Adipose tissue (tissue), 3 donors: ENCODE data around the gene UST. TPM values are rescaled to one million over a fixed set of nuclear protein-coding genes. Genes with fewer than 3 reads are reported as not detected.

Experiments used
- H3K27ac ChIP-seq: one replicate; pipeline ENCODE4 v1.5.1; 2013; ENCODE audit warnings: low read depth, low read length
- WGBS, 3 donors: extraction: QIAGEN DNeasy Blood & Tissue Kit; methylation state at CpG; one replicate each; pipeline ENCODE4 v1.1.7; 2013; 5-methylcytosine and 5-hydroxymethylcytosine counted together
- polyA plus RNA-seq, 3 donors: library from polyadenylated mRNA; stranded (reverse); fragments of 200-250 nt; gene quantifications; one replicate each; pipeline ENCODE4 v1.2.3, GENCODE V29; 2013
- donor health status: healthy with polysubstance abuse.
- donor health status: Bipolar disorder and iron deficiency.
- donor health status: healthy.

Gene UST
- polyA plus RNA-seq, 3 donors: 2.4 to 17.9 (median 6.5) TPM

GRCh38 chr6:148780918-148781436, 34.1 kb downstream of the UST start:
- WGBS, 3 donors: 76 to 91% (median 91%) methylated on average over 7 of the region's 7 CpGs
- no peak overlapping the region for H3K27ac ChIP-seq

DNA sequence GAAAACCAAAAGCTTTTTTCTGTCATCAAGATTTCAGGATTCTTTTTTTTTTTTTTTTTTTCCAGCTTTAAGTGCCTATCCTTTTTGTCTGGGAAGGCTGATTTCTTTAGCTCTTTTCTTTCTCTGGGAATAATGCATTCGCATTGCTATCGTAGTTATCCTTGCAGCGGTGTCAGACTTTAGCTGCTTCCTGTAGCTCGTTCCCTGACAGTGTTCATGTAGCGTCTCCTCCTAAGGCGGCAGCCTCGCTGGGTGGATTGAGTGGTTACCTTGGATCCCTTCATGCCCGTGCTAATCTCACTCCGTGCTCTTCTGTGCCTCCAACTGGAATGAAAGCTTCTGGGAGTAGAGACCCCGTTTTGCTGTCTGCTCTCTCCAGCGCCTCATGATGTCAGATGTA, 43.1 kb downstream of the UST start:
- WGBS, 3 donors: 90 to 93% (median 91%) methylated on average over 11 of the region's 11 CpGs
- no peak overlapping the region for H3K27ac ChIP-seq

DNA sequence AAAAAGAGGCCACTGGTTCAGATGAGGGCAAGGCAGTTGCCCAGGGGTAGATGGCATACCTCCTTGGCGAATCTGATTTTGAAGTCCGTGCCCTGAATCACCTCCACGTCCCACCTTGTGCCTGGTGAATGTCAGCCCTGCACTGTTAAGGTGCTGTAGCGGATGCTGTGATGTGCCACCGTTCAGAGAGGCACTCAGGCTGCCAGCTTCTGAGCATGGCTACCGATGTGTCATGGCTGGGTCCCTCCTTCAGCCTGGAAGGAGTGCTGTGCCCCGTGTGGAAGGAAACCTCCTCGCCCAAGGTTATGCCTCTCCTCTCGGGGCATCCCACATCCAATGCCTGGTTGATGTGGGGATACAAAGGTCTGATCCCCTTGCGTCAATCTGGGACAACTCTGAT, 43.6 kb downstream of the UST start:
- H3K27ac ChIP-seq: no peak overlapping the region
- WGBS, 3 donors: 90 to 94% (median 94%) methylated on average over 10 of the region's 10 CpGs

DNA sequence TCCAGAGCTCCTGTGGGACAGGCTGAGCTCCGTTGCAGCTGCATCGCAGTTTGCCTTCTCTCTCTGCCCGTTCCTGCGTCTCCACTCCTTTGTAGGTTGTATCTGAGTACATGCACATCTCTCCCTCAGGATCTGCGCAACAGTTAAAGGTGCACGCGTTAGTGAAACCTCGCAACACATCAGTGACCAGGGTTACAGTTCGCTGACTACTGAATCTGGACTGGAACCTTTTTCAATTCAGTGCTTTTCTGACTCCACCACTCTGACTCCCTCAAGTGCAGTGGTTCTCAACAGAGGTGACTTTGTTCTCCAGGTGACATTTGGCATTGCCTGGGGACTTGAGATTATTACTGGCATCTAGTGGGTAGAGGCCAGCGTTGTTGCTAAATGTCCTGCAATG, 44.0 kb downstream of the UST start:
- 93 to 94% (median 94%) methylated on average over 10 of the region's 10 CpGs for WGBS, 3 donors
- no peak overlapping the region for H3K27ac ChIP-seq

- no peak overlapping the region for H3K27ac ChIP-seq
- 65 to 88% (median 83%) methylated on average over 3 of the region's 3 CpGs for WGBS, 3 donors
These were observed 44.5 kb downstream of the UST start for GRCh38 chr6:148791372-148791771.

DNA sequence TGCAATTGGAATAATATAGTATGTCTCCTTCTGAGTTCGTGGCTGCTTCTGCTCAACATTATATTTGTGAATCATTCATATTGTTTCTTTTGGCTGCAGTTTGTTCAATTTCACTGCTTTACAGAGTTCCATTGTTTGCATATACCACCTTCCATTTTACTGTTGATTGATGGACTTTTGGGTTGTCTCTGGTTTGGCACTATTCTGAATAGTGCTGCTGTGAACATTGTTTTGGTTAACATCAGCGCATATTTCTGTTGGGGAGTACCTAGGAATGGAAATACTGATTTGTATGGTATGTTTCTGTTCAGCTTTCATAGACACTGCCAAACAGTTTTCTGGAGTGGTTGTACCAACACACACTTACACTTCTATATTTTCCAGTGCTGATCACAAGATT, 46.9 kb downstream of the UST start:
- WGBS, 3 donors: 91 to 94% (median 93%) methylated on average over 2 of the region's 2 CpGs
- H3K27ac ChIP-seq: no peak overlapping the region

GRCh38 chr6:148794797-148795196, 48.0 kb downstream of the UST start:
- no peak overlapping the region for H3K27ac ChIP-seq
- WGBS, 3 donors: 91 to 97% (median 93%) methylated on average over 4 of the region's 4 CpGs

DNA sequence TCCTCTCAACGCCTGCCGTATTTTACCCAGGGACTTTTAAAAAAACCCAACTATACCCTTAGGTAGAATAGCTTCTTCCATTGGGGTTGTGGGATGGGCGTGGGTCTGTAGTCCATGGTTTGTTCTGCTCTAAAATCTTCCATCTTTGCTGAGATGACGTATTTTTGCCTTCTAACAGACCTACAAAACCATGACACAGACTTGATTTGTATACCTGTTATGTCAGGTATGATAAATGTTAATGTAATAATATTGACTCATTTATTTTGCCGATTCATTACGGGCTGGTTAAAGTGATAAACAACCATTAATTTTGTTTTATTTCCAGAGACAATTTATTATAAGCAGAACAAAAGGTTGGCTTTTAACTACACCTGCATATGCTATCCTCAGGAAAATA, 48.7 kb downstream of the UST start:
- no peak overlapping the region for H3K27ac ChIP-seq
- WGBS, 3 donors: 71 to 86% (median 85%) methylated on average over 6 of the region's 6 CpGs

DNA sequence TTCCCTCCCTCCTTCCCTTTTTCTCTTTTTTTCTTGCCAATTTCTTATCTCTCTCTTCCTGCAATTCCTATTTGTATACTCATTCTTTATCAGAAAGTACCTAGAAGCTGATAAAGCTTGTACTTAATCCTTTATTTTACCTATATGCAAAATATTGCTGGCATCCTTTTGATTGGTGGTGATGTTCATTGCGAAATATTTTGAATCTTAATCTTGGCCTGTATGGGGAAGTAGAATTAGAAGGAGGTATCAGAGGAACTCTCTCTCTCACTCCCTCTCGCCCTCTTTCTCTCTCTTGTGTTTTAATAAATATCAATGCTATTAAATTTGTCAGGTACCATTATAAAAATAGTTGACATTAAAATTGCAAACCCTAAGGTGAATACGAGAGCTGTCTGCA, 52.8 kb downstream of the UST start:
- WGBS, 3 donors: 64 to 88% (median 74%) methylated on average over 3 of the region's 3 CpGs
- H3K27ac ChIP-seq: no peak overlapping the region

- 24 to 72% (median 39%) methylated on average over 3 of the region's 3 CpGs for WGBS, 3 donors
- no peak overlapping the region for H3K27ac ChIP-seq
These were observed 53.7 kb downstream of the UST start for GRCh38 chr6:148800536-148800935.

DNA sequence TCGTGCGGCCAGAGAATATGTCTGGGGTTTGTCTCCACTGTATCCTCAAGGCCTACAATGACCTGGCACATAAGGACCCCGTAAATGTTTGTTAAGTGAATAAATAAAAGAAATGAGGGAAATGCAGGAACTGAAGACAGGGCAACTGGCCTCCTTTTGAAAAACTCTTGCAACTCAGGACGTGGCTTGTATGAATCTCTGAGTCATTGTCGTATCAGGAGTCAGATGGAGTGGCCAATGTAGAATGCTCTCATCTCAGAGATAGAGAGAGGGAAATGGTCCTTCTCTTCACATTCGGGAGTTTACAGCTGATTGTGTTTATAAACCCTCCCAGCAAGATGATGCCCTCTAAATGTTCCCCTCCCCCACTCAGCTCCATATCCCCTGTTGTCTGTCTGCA, 57.1 kb downstream of the UST start:
- no peak overlapping the region for H3K27ac ChIP-seq
- 74 to 80% (median 75%) methylated on average over 6 of the region's 6 CpGs for WGBS, 3 donors

GRCh38 chr6:148805777-148806176, 58.9 kb downstream of the UST start:
- WGBS, 3 donors: 81 to 88% (median 84%) methylated on average over 4 of the region's 4 CpGs
- no peak overlapping the region for H3K27ac ChIP-seq

GRCh38 chr6:148807784-148808183, 61.0 kb downstream of the UST start:
- WGBS, 3 donors: 86 to 98% (median 93%) methylated on average over 7 of the region's 7 CpGs
- H3K27ac ChIP-seq: no peak overlapping the region

DNA sequence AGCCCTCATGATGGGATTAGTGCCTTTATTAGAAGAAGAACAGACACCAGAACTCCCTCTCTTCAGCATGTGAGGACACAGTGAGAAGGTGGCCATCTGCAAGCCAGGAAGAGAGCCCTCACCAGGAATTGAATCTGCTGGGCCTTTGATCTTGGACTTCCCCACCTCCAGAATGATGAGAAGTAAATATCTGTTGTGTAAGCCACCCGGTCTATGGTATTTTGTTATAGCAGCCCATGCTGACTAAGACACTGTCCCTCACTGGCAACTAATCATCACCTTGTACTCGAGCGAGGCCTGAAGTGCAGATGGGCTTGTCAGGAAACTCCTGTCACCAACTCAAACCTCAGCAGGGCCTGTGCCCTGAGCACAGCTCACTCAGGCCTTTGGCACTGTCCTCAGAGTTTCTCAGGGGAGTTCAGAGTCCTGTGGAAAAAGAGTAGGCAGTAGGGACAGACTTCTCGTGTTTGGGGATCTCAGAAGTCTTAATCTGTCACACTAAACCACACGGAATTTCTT, 62.0 kb downstream of the UST start:
- no peak overlapping the region for H3K27ac ChIP-seq

DNA sequence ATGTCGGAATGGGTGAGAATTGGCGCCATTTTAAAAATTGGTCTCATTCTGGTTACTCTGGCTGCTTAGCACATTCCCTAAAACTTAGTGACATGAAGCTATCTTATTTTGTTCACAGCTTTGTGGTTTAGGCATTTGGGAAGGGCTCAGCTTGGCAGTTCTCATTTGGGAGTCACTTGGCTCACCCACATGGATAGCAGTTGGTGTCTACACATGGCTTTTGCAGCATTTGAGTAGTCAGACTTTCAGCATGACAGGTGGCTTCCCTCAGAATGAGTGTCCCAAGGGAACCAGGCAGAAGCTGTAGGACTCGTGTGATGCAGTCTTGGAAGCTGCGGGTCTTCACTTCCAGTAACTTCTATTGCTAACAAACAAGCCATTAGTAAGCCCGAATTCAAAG, 64.6 kb downstream of the UST start:
- no peak overlapping the region for H3K27ac ChIP-seq
- 81 to 88% (median 83%) methylated on average over 5 of the region's 5 CpGs for WGBS, 3 donors

More for the DNA sequence above, 62.0 kb downstream of the UST start:
- WGBS, 3 donors: 83 to 91% (median 87%) methylated on average over 5 of the region's 5 CpGs

DNA sequence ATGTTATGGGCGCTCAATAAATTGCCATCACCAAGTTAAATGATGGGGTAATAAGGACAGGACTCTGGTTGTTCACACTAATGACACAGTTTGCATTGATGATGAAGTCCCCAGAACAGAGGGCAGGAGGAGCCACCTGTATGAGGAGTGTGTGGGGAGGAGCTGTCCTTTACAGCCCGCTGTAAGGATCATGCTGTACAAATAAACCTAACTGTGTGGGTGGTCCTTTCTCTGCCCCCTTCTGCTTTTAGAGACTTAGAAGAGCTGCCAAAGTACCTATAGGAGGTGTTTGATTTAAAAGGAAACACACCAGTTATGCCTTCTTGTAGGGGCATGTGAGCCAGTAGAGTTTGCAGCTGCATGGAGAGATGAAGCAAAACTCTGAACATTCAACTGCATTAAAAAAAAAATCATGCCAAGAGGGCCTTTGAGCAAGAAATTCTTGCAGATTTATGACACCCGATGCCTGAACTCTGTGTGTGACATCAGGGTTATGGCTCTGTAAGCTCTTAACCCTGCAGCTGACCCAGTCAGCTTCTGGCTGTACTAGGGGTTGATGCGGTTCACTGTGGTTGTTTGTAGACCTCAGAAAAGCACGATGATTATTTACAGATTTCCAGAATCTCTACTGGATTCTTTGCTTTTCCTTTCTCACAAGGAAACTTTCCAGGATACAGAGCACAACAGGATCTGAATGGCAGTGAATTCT, 67.4 kb downstream of the UST start:
- WGBS, 3 donors: 62 to 74% (median 64%) methylated on average over 5 of the region's 5 CpGs

DNA sequence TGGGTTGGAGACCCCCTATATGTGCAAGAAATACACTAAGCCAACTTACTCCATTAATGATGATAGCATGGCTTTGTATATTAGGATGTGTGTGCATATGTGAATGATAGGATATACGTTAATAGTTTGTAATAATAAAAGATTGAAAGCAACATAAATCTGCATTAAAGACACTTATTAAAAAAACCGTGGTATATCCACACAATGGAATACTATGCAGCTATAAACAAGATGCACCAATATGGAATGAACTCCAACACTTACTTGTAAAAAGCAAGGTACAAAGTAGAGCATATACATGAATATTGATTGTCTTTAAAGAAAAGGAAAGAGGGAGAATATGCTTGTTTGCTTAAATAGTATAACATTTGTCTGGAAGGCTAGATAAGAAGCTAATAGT, 68.0 kb downstream of the UST start:
- WGBS, 3 donors: 96 to 99% (median 97%) methylated on average over 2 of the region's 2 CpGs
- no peak overlapping the region for H3K27ac ChIP-seq

More for the DNA sequence above, 67.4 kb downstream of the UST start:
- no peak overlapping the region for H3K27ac ChIP-seq

GRCh38 chr6:148816117-148816516, 69.3 kb downstream of the UST start:
- H3K27ac ChIP-seq: no peak overlapping the region

- H3K27ac ChIP-seq: no peak overlapping the region
- WGBS, 3 donors: 71 to 89% (median 77%) methylated on average over 3 of the region's 3 CpGs
These were observed 70.9 kb downstream of the UST start for GRCh38 chr6:148817689-148818088.

DNA sequence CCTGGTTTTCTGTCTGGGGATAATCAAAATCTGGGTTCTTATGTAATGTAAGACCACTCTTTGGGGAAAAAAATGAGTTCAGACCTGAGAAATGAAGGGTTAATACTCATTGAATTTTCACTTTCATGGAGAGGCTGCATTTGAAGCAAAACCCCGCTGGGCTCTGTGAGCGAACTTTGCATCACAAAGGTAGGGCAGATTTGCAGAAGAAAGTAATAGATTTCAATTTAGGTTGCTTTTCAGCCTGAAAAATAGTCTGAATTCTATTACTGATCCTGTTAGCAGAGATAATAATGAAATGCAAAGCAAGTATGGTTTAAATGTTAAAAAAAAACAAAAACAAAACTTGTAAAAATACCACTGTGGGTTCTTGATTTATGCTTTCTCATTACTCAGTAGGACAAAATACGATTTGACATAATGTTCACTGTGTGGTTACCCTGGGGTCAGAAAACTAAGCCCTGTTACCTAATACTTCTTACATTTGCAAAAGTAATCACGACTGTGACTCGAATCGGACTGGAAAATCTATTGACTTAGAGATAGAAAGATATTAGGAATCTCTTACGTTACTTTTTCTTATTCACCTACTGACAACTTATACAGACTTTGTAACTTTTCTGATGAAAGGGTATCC, 72.2 kb downstream of the UST start:
- WGBS, 3 donors: 65 to 82% (median 68%) methylated on average over 7 of the region's 7 CpGs
- no peak overlapping the region for H3K27ac ChIP-seq
